HEK293 (cell line): ENCODE results near the gene LAMA4.

Experiments used
- IKZF3 ChIP-seq: fragments of 450-650 bp; IDR thresholded peaks from 2 replicates; pipeline ENCODE4 v1.5.0; 2018; ENCODE audit warnings: missing biosample characterization, mild to moderate bottlenecking, missing genetic modification characterization, moderate library complexity
- KLF1 ChIP-seq: fragments of 450-650 bp; formaldehyde crosslinking; IDR thresholded peaks from 2 replicates; pipeline ENCODE4 v1.5.1; 2016; ENCODE audit warnings: missing biosample characterization, missing genetic modification characterization
- OSR2 ChIP-seq: fragments of 450-650 bp; formaldehyde crosslinking; IDR thresholded peaks from 2 replicates; pipeline ENCODE4 v1.5.1; 2016; ENCODE audit warnings: missing biosample characterization, missing genetic modification characterization
- SCRT2 ChIP-seq: fragments of 450-650 bp; formaldehyde crosslinking; IDR thresholded peaks from 2 replicates; pipeline ENCODE4 v1.5.1; 2016; ENCODE audit warnings: missing biosample characterization, missing genetic modification characterization
- SP7 ChIP-seq: fragments of 450-650 bp; formaldehyde crosslinking; IDR thresholded peaks from 2 replicates; pipeline ENCODE4 v1.5.1; 2016; ENCODE audit warnings: missing biosample characterization, missing genetic modification characterization
- TCF7L2 ChIP-seq: IDR thresholded peaks from 2 replicates; pipeline ENCODE4 v1.6.1; 2011; ENCODE audit warnings: low read depth, mild to moderate bottlenecking, inconsistent platforms, low read length, moderate library complexity, borderline replicate concordance
- WT1 ChIP-seq: fragments of 450-650 bp; formaldehyde crosslinking; IDR thresholded peaks from 2 replicates; pipeline ENCODE4 v1.5.1; 2016; ENCODE audit warnings: missing biosample characterization, missing genetic modification characterization
- ZBTB21 ChIP-seq: fragments of 450-650 bp; formaldehyde crosslinking; IDR thresholded peaks from 2 replicates; pipeline ENCODE4 v1.5.1; 2017; ENCODE audit warnings: missing biosample characterization, missing genetic modification characterization
- ZBTB7A ChIP-seq: fragments of 450-650 bp; formaldehyde crosslinking; IDR thresholded peaks from 2 replicates; pipeline ENCODE4 v1.5.1; 2016; ENCODE audit warnings: low read depth, missing biosample characterization, missing genetic modification characterization
- ZEB2 ChIP-seq: fragments of 450-650 bp; formaldehyde crosslinking; IDR thresholded peaks from 2 replicates; pipeline ENCODE4 v1.5.1; 2016; ENCODE audit warnings: missing biosample characterization, missing genetic modification characterization
- ZNF16 ChIP-seq: fragments of 450-650 bp; formaldehyde crosslinking; IDR thresholded peaks from 2 replicates; pipeline ENCODE4 v1.5.1; 2016; ENCODE audit warnings: low read depth, missing biosample characterization, missing genetic modification characterization
- ZNF175 ChIP-seq: fragments of 450-650 bp; formaldehyde crosslinking; IDR thresholded peaks from 2 replicates; pipeline ENCODE4 v1.5.1; 2016; ENCODE audit warnings: missing biosample characterization, missing genetic modification characterization
- ZNF202 ChIP-seq: fragments of 450-650 bp; formaldehyde crosslinking; IDR thresholded peaks from 2 replicates; pipeline ENCODE4 v1.5.1; 2016; ENCODE audit warnings: missing biosample characterization, missing genetic modification characterization, borderline replicate concordance
- ZNF223 ChIP-seq: fragments of 450-650 bp; formaldehyde crosslinking; IDR thresholded peaks from 2 replicates; pipeline ENCODE4 v1.5.1; 2016; ENCODE audit warnings: missing biosample characterization, missing genetic modification characterization
- ZNF266 ChIP-seq: fragments of 450-650 bp; formaldehyde crosslinking; IDR thresholded peaks from 2 replicates; pipeline ENCODE4 v1.5.1; 2016; ENCODE audit warnings: missing biosample characterization, missing genetic modification characterization, low read depth
- ZNF335 ChIP-seq: fragments of 450-650 bp; formaldehyde crosslinking; conservative IDR thresholded peaks from 2 replicates; pipeline ENCODE4 v1.5.1; 2016; ENCODE audit warnings: missing biosample characterization, missing genetic modification characterization
- ZNF366 ChIP-seq: fragments of 450-650 bp; formaldehyde crosslinking; conservative IDR thresholded peaks from 2 replicates; pipeline ENCODE4 v1.5.1; 2016; ENCODE audit warnings: missing biosample characterization, missing genetic modification characterization
- ZNF394 ChIP-seq: fragments of 450-650 bp; formaldehyde crosslinking; IDR thresholded peaks from 2 replicates; pipeline ENCODE4 v1.5.1; 2016; ENCODE audit warnings: missing biosample characterization, missing genetic modification characterization, mild to moderate bottlenecking, moderate library complexity, borderline replicate concordance
- ZNF433 ChIP-seq: fragments of 450-650 bp; formaldehyde crosslinking; IDR thresholded peaks from 2 replicates; pipeline ENCODE4 v1.5.1; 2016; ENCODE audit warnings: missing biosample characterization, missing genetic modification characterization, low read depth
- ZNF473 ChIP-seq: fragments of 450-650 bp; formaldehyde crosslinking; IDR thresholded peaks from 2 replicates; pipeline ENCODE4 v1.5.1; 2017; ENCODE audit warnings: missing biosample characterization, missing genetic modification characterization
- ZNF585B ChIP-seq: fragments of 450-650 bp; formaldehyde crosslinking; IDR thresholded peaks from 2 replicates; pipeline ENCODE4 v1.5.1; 2016; ENCODE audit warnings: missing biosample characterization, missing genetic modification characterization
- ZNF600 ChIP-seq: fragments of 450-650 bp; formaldehyde crosslinking; IDR thresholded peaks from 2 replicates; pipeline ENCODE4 v1.5.1; 2016; ENCODE audit warnings: missing biosample characterization, missing genetic modification characterization
- ZNF621 ChIP-seq: fragments of 450-650 bp; formaldehyde crosslinking; IDR thresholded peaks from 2 replicates; pipeline ENCODE4 v1.5.1; 2017; ENCODE audit warnings: missing biosample characterization, missing genetic modification characterization
- ZNF629 ChIP-seq: fragments of 450-650 bp; formaldehyde crosslinking; IDR thresholded peaks from 2 replicates; pipeline ENCODE4 v1.5.1; 2017; ENCODE audit warnings: missing biosample characterization, missing genetic modification characterization
- ZNF660 ChIP-seq: fragments of 450-650 bp; IDR thresholded peaks from 2 replicates; pipeline ENCODE4 v1.5.1; 2018; ENCODE audit warnings: missing biosample characterization, mild to moderate bottlenecking, missing genetic modification characterization
- ZNF776 ChIP-seq: fragments of 450-650 bp; formaldehyde crosslinking; IDR thresholded peaks from 2 replicates; pipeline ENCODE4 v1.5.0; 2017; ENCODE audit warnings: missing biosample characterization, missing genetic modification characterization, borderline replicate concordance
- TF ChIP-seq, protein P1 (sequence below): fragments of 450-650 bp; formaldehyde crosslinking; IDR thresholded peaks from 2 replicates; pipeline ENCODE4 v1.5.1; 2017; ENCODE audit warnings: missing biosample characterization, missing genetic modification characterization
- TF ChIP-seq, protein P2 (sequence below): fragments of 450-650 bp; formaldehyde crosslinking; IDR thresholded peaks from 2 replicates; pipeline ENCODE4 v1.5.1; 2017; ENCODE audit warnings: missing biosample characterization, missing genetic modification characterization
- TF ChIP-seq, protein P3 (sequence below): fragments of 450-650 bp; formaldehyde crosslinking; IDR thresholded peaks from 2 replicates; pipeline ENCODE4 v1.5.1; 2016; ENCODE audit warnings: missing biosample characterization, missing genetic modification characterization
- TF ChIP-seq, protein P4 (sequence below): fragments of 450-650 bp; formaldehyde crosslinking; IDR thresholded peaks from 2 replicates; pipeline ENCODE4 v1.5.1; 2016; ENCODE audit warnings: missing biosample characterization, missing genetic modification characterization

LAMA4 gene

DNA sequence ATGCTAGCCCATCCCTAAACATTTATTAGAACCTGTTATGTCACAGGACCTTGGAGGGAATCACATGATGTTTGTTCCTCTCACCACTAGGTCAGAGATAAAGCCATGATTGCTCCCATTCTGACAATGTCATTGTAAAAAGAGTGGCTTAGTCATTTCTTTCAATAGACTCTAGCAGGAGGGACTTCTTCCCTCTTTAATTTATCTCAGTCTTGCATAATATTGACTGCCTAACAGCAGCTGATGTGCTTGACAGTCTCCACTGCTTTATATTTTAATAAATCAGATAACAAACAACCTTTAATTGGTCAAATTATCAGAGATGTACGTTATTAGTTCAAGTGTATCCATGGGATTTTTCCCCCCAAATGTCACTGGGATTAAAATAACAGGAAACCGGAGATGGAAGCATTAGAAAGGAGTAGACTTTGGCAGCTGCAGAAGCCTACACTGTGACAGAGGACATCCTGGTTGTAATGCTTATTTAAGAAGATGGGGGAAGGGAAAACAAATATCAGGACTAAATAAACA is 39.6 kb downstream of the LAMA4 start (continued):
- TF ChIP-seq ZEB2 (peak; percentile 54; the same call in 1 of the 2 replicates), ZNF621 (tag by site-specific recombination) (no peak), ZNF433 (tag by site-specific recombination) (no peak), ZBTB21 (tag by site-specific recombination) (peak; percentile 81), ZNF473 (no peak), SP7 (tag by site-specific recombination) (peak; percentile 65), ZNF202 (tag by site-specific recombination) (no peak), OSR2 (tag by site-specific recombination) (peak; percentile 54), ZBTB7A (tag by site-specific recombination) (no peak), TCF7L2 (no peak), SCRT2 (tag by site-specific recombination) (no peak; the same call in 1 of the 2 replicates), ZNF585B (no peak), ZNF660 (tag by site-specific recombination) (peak; percentile 85), ZNF266 (tag by site-specific recombination) (no peak), ZNF394 (tag by site-specific recombination) (peak; percentile 48), ZNF223 (no peak), ZNF366 (tag by site-specific recombination) (peak; percentile 75), ZNF629 (tag by site-specific recombination) (peak; percentile 80), ZNF335 (tag by site-specific recombination) (no peak), IKZF3 (tag by site-specific recombination) (peak; percentile 68), ZNF175 (no peak), KLF1 (no peak), WT1 (tag by site-specific recombination) (peak; percentile 46; the same call in 1 of the 2 replicates), ZNF776 (tag by site-specific recombination) (no peak), ZNF16 (tag by site-specific recombination) (no peak), ZNF600 (tag by site-specific recombination) (0 out of 2 replicates have a peak, but pooled peaks have one; percentile 16)
- TF ChIP-seq, protein P1, sequence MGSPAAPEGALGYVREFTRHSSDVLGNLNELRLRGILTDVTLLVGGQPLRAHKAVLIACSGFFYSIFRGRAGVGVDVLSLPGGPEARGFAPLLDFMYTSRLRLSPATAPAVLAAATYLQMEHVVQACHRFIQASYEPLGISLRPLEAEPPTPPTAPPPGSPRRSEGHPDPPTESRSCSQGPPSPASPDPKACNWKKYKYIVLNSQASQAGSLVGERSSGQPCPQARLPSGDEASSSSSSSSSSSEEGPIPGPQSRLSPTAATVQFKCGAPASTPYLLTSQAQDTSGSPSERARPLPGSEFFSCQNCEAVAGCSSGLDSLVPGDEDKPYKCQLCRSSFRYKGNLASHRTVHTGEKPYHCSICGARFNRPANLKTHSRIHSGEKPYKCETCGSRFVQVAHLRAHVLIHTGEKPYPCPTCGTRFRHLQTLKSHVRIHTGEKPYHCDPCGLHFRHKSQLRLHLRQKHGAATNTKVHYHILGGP (tag by site-specific recombination): no peak
- TF ChIP-seq, protein P2, sequence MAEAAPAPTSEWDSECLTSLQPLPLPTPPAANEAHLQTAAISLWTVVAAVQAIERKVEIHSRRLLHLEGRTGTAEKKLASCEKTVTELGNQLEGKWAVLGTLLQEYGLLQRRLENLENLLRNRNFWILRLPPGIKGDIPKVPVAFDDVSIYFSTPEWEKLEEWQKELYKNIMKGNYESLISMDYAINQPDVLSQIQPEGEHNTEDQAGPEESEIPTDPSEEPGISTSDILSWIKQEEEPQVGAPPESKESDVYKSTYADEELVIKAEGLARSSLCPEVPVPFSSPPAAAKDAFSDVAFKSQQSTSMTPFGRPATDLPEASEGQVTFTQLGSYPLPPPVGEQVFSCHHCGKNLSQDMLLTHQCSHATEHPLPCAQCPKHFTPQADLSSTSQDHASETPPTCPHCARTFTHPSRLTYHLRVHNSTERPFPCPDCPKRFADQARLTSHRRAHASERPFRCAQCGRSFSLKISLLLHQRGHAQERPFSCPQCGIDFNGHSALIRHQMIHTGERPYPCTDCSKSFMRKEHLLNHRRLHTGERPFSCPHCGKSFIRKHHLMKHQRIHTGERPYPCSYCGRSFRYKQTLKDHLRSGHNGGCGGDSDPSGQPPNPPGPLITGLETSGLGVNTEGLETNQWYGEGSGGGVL (tag by site-specific recombination): peak; percentile 59
- TF ChIP-seq, protein P3, sequence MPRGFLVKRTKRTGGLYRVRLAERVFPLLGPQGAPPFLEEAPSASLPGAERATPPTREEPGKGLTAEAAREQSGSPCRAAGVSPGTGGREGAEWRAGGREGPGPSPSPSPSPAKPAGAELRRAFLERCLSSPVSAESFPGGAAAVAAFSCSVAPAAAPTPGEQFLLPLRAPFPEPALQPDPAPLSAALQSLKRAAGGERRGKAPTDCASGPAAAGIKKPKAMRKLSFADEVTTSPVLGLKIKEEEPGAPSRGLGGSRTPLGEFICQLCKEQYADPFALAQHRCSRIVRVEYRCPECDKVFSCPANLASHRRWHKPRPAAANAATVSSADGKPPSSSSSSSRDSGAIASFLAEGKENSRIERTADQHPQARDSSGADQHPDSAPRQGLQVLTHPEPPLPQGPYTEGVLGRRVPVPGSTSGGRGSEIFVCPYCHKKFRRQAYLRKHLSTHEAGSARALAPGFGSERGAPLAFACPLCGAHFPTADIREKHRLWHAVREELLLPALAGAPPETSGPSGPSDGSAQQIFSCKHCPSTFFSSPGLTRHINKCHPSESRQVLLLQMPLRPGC: no peak; the same call in 1 of the 2 replicates
- TF ChIP-seq, protein P4, sequence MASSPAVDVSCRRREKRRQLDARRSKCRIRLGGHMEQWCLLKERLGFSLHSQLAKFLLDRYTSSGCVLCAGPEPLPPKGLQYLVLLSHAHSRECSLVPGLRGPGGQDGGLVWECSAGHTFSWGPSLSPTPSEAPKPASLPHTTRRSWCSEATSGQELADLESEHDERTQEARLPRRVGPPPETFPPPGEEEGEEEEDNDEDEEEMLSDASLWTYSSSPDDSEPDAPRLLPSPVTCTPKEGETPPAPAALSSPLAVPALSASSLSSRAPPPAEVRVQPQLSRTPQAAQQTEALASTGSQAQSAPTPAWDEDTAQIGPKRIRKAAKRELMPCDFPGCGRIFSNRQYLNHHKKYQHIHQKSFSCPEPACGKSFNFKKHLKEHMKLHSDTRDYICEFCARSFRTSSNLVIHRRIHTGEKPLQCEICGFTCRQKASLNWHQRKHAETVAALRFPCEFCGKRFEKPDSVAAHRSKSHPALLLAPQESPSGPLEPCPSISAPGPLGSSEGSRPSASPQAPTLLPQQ (tag by site-specific recombination): 0 out of 2 replicates have a peak, but pooled peaks have one; percentile 2
